H9 (cell line): ENCODE results near the gene PHLDA2. TPM values are rescaled to one million over a fixed set of nuclear protein-coding genes. Genes with fewer than 3 reads are reported as not detected.
A peak's percentile ranks its signal among the peaks of the same experiment; 100 is the strongest.

Experiments
- DNase-seq: peaks from one replicate; pipeline ENCODE4 v3.0.0-alpha.2; 2017
- H2AFZ ChIP-seq: one replicate; pipeline ENCODE4 v1.6.1; 2013; ENCODE audit warnings: mild to moderate bottlenecking, low read length, control low read depth, moderate library complexity
- H2AK5ac ChIP-seq: 2 replicates; pipeline ENCODE4 v1.6.1; 2013; ENCODE audit warnings: low read length, control low read depth, mixed read lengths; ENCODE audit not compliant: insufficient read length
- H2BK120ac ChIP-seq: one replicate; pipeline ENCODE4 v1.6.1; 2013; ENCODE audit warnings: low read depth, mild to moderate bottlenecking, low read length, control low read depth, inconsistent platforms; ENCODE audit not compliant: poor library complexity, severe bottlenecking
- H2BK12ac ChIP-seq: 2 replicates; pipeline ENCODE4 v1.6.1; 2013; ENCODE audit warnings: low read length, control low read depth, mixed read lengths, low read depth; ENCODE audit not compliant: insufficient read length
- H2BK15ac ChIP-seq: 2 replicates; pipeline ENCODE4 v1.6.1; 2013; ENCODE audit warnings: low read depth, low read length, control low read depth
- H2BK20ac ChIP-seq: one replicate; pipeline ENCODE4 v1.6.1; 2013; ENCODE audit warnings: low read depth, mild to moderate bottlenecking, low read length, control low read depth, inconsistent platforms; ENCODE audit not compliant: poor library complexity, severe bottlenecking
- H2BK5ac ChIP-seq: 2 replicates; pipeline ENCODE4 v1.6.1; 2013; ENCODE audit warnings: low read length, control low read depth, mixed read lengths; ENCODE audit not compliant: insufficient read length
- H3K14ac ChIP-seq: 2 replicates; pipeline ENCODE4 v1.6.1; 2013; ENCODE audit warnings: low read length, control low read depth; ENCODE audit not compliant: insufficient read depth
- H3K18ac ChIP-seq: 2 replicates; pipeline ENCODE4 v1.6.1; 2013; ENCODE audit warnings: low read depth, mild to moderate bottlenecking, mixed read lengths, low read length, control low read depth; ENCODE audit not compliant: insufficient read length
- H3K23ac ChIP-seq: 2 replicates; pipeline ENCODE4 v1.6.1; 2013; ENCODE audit warnings: low read length, control low read depth, mixed read lengths, low read depth; ENCODE audit not compliant: insufficient read length
- H3K23me2 ChIP-seq: 2 replicates; pipeline ENCODE4 v1.6.1; 2013; ENCODE audit warnings: low read depth, mild to moderate bottlenecking, mixed read lengths, low read length, control low read depth; ENCODE audit not compliant: insufficient read length, poor library complexity, severe bottlenecking
- H3K27ac ChIP-seq: 2 replicates; pipeline ENCODE4 v1.5.1; 2013; ENCODE audit warnings: low read length, control low read depth, mixed read lengths, low read depth; ENCODE audit not compliant: insufficient read length
- H3K27me3 ChIP-seq: 2 replicates; pipeline ENCODE4 v1.6.1; 2013; ENCODE audit warnings: low read length, control low read depth, inconsistent platforms; ENCODE audit not compliant: insufficient read depth
- H3K4ac ChIP-seq: 2 replicates; pipeline ENCODE4 v1.6.1; 2013; ENCODE audit warnings: low read depth, mild to moderate bottlenecking, control low read depth, inconsistent platforms, low read length, moderate library complexity
- H3K4me1 ChIP-seq: 2 replicates; pipeline ENCODE4 v1.6.1; 2013; ENCODE audit warnings: low read length, control low read depth, inconsistent platforms; ENCODE audit not compliant: insufficient read depth
- H3K4me2 ChIP-seq: 2 replicates; pipeline ENCODE4 v1.6.1; 2013; ENCODE audit warnings: low read length, control low read depth, mixed read lengths; ENCODE audit not compliant: insufficient read length, insufficient read depth
- H3K56ac ChIP-seq: 2 replicates; pipeline ENCODE4 v1.6.1; 2013; ENCODE audit warnings: low read depth, mild to moderate bottlenecking, mixed read lengths, low read length, control low read depth; ENCODE audit not compliant: insufficient read length
- H3K79me1 ChIP-seq: 2 replicates; pipeline ENCODE4 v1.6.1; 2013; ENCODE audit warnings: low read depth, mild to moderate bottlenecking, moderate library complexity, low read length, control low read depth, inconsistent platforms; ENCODE audit not compliant: insufficient read depth, poor library complexity, severe bottlenecking
- H3K79me2 ChIP-seq: 2 replicates; pipeline ENCODE4 v1.6.1; 2013; ENCODE audit warnings: low read length, control low read depth, inconsistent platforms; ENCODE audit not compliant: insufficient read depth
- H3K9ac ChIP-seq: 2 replicates; pipeline ENCODE4 v1.6.1; 2013; ENCODE audit warnings: low read length, control low read depth, mixed read lengths; ENCODE audit not compliant: insufficient read length; ENCODE audit errors: extremely low read depth
- H3K9me3 ChIP-seq: one replicate; pipeline ENCODE4 v1.6.1; 2013; ENCODE audit warnings: low read depth, low read length, inconsistent platforms; ENCODE audit not compliant: control insufficient read depth
- H3T11ph ChIP-seq: one replicate; pipeline ENCODE4 v1.6.1; 2013; ENCODE audit warnings: mild to moderate bottlenecking, low read length, control low read depth, inconsistent platforms
- H4K20me1 ChIP-seq: one replicate; pipeline ENCODE4 v1.6.1; 2013; ENCODE audit not compliant: control insufficient read depth, insufficient read length, insufficient read depth
- H4K5ac ChIP-seq: 2 replicates; pipeline ENCODE4 v1.6.1; 2013; ENCODE audit warnings: low read depth, mild to moderate bottlenecking, mixed read lengths, low read length, control low read depth; ENCODE audit not compliant: insufficient read length
- H4K8ac ChIP-seq: replicated peaks from 2 replicates; pipeline ENCODE4 v1.6.1; 2013; ENCODE audit warnings: low read length, control low read depth, mixed read lengths, low read depth; ENCODE audit not compliant: insufficient read length
- H4K91ac ChIP-seq: 2 replicates; pipeline ENCODE4 v1.6.1; 2013; ENCODE audit warnings: low read depth, mild to moderate bottlenecking, moderate library complexity, mixed read lengths, low read length, control low read depth; ENCODE audit not compliant: insufficient read length
- H3K27ac Mint-ChIP-seq, 3 experiments: 2 replicates in 2 of 3; 3 replicates in 1 of 3; pipeline ENCODE4 v1.8.0; 2020 to 2021; ENCODE audit warnings: mixed read lengths in 3 of 3, mild to moderate bottlenecking in 1 of 3, moderate library complexity in 1 of 3
- H3K27me3 Mint-ChIP-seq: 2 replicates; pipeline ENCODE4 v1.8.0; 2021; ENCODE audit warnings: low read depth, mild to moderate bottlenecking, moderate library complexity, mixed read lengths
- H3K36me3 Mint-ChIP-seq, 3 experiments: 2 replicates in 2 of 3; 3 replicates in 1 of 3; pipeline ENCODE4 v1.8.0; 2020 to 2021; ENCODE audit warnings: low read depth in 3 of 3, mixed read lengths in 3 of 3; ENCODE audit not compliant: insufficient read depth in 1 of 3
- H3K4me1 Mint-ChIP-seq, 2 experiments: 2 replicates each; pipeline ENCODE4 v1.8.0; 2020; ENCODE audit warnings: mixed read lengths in 2 of 2
- H3K4me3 Mint-ChIP-seq, 2 experiments: 2 replicates in 1 of 2; 3 replicates in 1 of 2; pipeline ENCODE4 v1.8.0; 2020 to 2021; ENCODE audit warnings: mild to moderate bottlenecking in 2 of 2, mixed read lengths in 2 of 2, moderate library complexity in 1 of 2
- H3K9me3 Mint-ChIP-seq, 2 experiments: 2 replicates in 1 of 2; 3 replicates in 1 of 2; pipeline ENCODE4 v1.8.0; 2020; ENCODE audit warnings: mild to moderate bottlenecking in 2 of 2, mixed read lengths in 2 of 2, moderate library complexity in 1 of 2
- CTCF ChIP-seq: fragments of 200-600 bp; sonication (generic); conservative IDR thresholded peaks from 3 replicates; pipeline ENCODE4 v1.8.0; 2021; ENCODE audit warnings: antibody characterized with exemption, mild to moderate bottlenecking
- WGBS: extraction: QIAGEN DNeasy Blood & Tissue Kit; methylation state at CpG from one replicate; pipeline ENCODE4 v1.1.7; 2013; ENCODE audit warnings: missing lambda C conversion rate, low lambda C conversion rate, mixed read lengths; ENCODE audit not compliant: insufficient read length; ENCODE audit errors: extremely low coverage; 5-methylcytosine and 5-hydroxymethylcytosine counted together
- total RNA-seq: library from RNA; stranded (reverse); gene quantifications from 2 replicates; pipeline ENCODE4 v1.2.1, GENCODE V29; 2021

PHLDA2 gene
- total RNA-seq, 1 experiment from 2014 or later = 42.8 TPM

- no peak overlapping the region for H3K27ac ChIP-seq
- H2BK12ac ChIP-seq = no peak overlapping the region
- no peak overlapping the region for H3T11ph ChIP-seq
- H3K27ac Mint-ChIP-seq = peak overlapping the region in 1 of 3 experiments; percentile 29; a peak in 1 of 7 replicates
- no peak overlapping the region for H2BK15ac ChIP-seq
- no peaks in the 10 kb centered on the region for H3K79me1 ChIP-seq
- WGBS = no CpG with 5 or more reads among the region's 3 CpGs
- H3K14ac ChIP-seq = no peak overlapping the region
- no peak for TF ChIP-seq CTCF
- no peak overlapping the region for H3K18ac ChIP-seq
- no peaks in the 10 kb centered on the region for H3K9me3 ChIP-seq
- no peak overlapping the region for H3K9ac ChIP-seq
- no peak overlapping the region for H2AFZ ChIP-seq
- no peak overlapping the region for H3K4me3 Mint-ChIP-seq
- no peaks in the 10 kb centered on the region for H3K23me2 ChIP-seq
- no peak for DNase-seq
- H3K4me1 Mint-ChIP-seq = peaks cover 30 to 31% of the 10 kb centered on the region in 2 experiments
- no peaks in the 10 kb centered on the region for H4K20me1 ChIP-seq
- no peaks in the 10 kb centered on the region for H3K27me3 ChIP-seq
- peaks cover 4% of the 10 kb centered on the region; the same call in 1 of the 2 replicates for H3K4me1 ChIP-seq
- H3K9me3 Mint-ChIP-seq = no peaks in the 10 kb centered on the region
- no peak overlapping the region for H2AK5ac ChIP-seq
- H3K36me3 Mint-ChIP-seq = peaks cover 60 to 94% (median 83%) of the 10 kb centered on the region in 3 experiments
- no peak overlapping the region for H4K91ac ChIP-seq
- H3K56ac ChIP-seq = no peak overlapping the region
- H2BK20ac ChIP-seq = no peak overlapping the region
- no peak overlapping the region for H2BK120ac ChIP-seq
- no peak overlapping the region for H2BK5ac ChIP-seq
- H3K27me3 Mint-ChIP-seq = no peaks in the 10 kb centered on the region; the same call in 1 of the 2 replicates
- H4K8ac ChIP-seq = no peak overlapping the region
- H3K4me2 ChIP-seq = no peak overlapping the region
- no peak overlapping the region for H3K4ac ChIP-seq
- no peak overlapping the region for H4K5ac ChIP-seq
- H3K79me2 ChIP-seq = no peaks in the 10 kb centered on the region; the same call in 1 of the 2 replicates
- no peak overlapping the region for H3K23ac ChIP-seq
These were observed 29.0 kb upstream of the PHLDA2 start for GRCh38 chr11:2958251-2958650.
